Type B pancreatic cell (in vitro differentiated cells): Measurements from ENCODE around the gene SMPX. TPM values are rescaled to one million over a fixed set of nuclear protein-coding genes. Genes with fewer than 3 reads are reported as not detected.

ENCODE experiments used
- DNase-seq: peaks from one replicate; pipeline ENCODE4 v3.0.0; 2021; ENCODE audit warnings: mixed read lengths; ENCODE audit not compliant: unreplicated experiment; ENCODE audit errors: extremely low spot score
- H3K27ac Mint-ChIP-seq: 2 replicates; pipeline ENCODE4 v1.8.0; 2021; ENCODE audit warnings: mild to moderate bottlenecking, mixed read lengths
- H3K27me3 Mint-ChIP-seq: 2 replicates; pipeline ENCODE4 v1.8.0; 2021; ENCODE audit warnings: mixed read lengths
- H3K36me3 Mint-ChIP-seq: 2 replicates; pipeline ENCODE4 v1.8.0; 2021; ENCODE audit warnings: mixed read lengths
- H3K4me1 Mint-ChIP-seq: one replicate; pipeline ENCODE4 v1.8.0; 2021; ENCODE audit warnings: mixed read lengths; ENCODE audit not compliant: unreplicated experiment
- H3K4me3 Mint-ChIP-seq: 2 replicates; pipeline ENCODE4 v1.8.0; 2021; ENCODE audit warnings: mild to moderate bottlenecking, mixed read lengths
- H3K9me3 Mint-ChIP-seq: 2 replicates; pipeline ENCODE4 v1.8.0; 2021; ENCODE audit warnings: mixed read lengths
- CTCF ChIP-seq: fragments of 200-600 bp; sonication (generic); conservative IDR thresholded peaks from 2 replicates; pipeline ENCODE4 v1.5.0; 2021; ENCODE audit warnings: antibody characterized with exemption, mild to moderate bottlenecking
- long read RNA-seq: library from polyadenylated mRNA; unstranded; transcript quantifications from one replicate; pipeline ENCODE4 v2.0.0, GENCODE V29; 2020
- total RNA-seq: library from RNA; stranded (reverse); gene quantifications from 2 replicates; pipeline ENCODE4 v1.2.1, GENCODE V29; 2021; ENCODE audit warnings: low replicate concordance

Gene SMPX
- total RNA-seq: 0.95 and 2.8 TPM in 2 replicates
- long read RNA-seq, partial matches to known transcripts: 0 of 2 reads
- long read RNA-seq, other reads (novel, unspliced or antisense): 2 of 2 reads

- Mint-ChIP-seq H3K36me3 (no peaks in the 10 kb centered on the region), H3K27ac (peak within 1 kb of the TSS; percentile 15), H3K27me3 (no peaks in the 10 kb centered on the region), H3K4me1 (peaks cover 5% of the 10 kb centered on the region), H3K4me3 (no peak within 1 kb of the TSS), H3K9me3 (no peaks in the 10 kb centered on the region)
- DNase-seq: no peak
- no peak for TF ChIP-seq CTCF
Observed at GRCh38 chrX:21757960-21758359, at the start of gene SMPX. TSS of gene SMPX (minus strand) at chrX:21758116. CDS start at chrX:21754290, 3,826 bp downstream.

- H3K4me1 Mint-ChIP-seq: no peaks in the 10 kb centered on the region
- H3K36me3 Mint-ChIP-seq: no peaks in the 10 kb centered on the region
- H3K27me3 Mint-ChIP-seq: no peaks in the 10 kb centered on the region
- no peak for TF ChIP-seq CTCF
- no peak overlapping the region for H3K27ac Mint-ChIP-seq
- H3K9me3 Mint-ChIP-seq: no peaks in the 10 kb centered on the region
- DNase-seq: no peak
- no peak overlapping the region for H3K4me3 Mint-ChIP-seq
Observed at GRCh38 chrX:21806691-21807090, 48.8 kb upstream of the SMPX start.

- Mint-ChIP-seq H3K27ac (no peak overlapping the region), H3K9me3 (no peaks in the 10 kb centered on the region), H3K4me3 (no peak overlapping the region), H3K4me1 (peaks cover 7% of the 10 kb centered on the region), H3K27me3 (no peaks in the 10 kb centered on the region), H3K36me3 (no peaks in the 10 kb centered on the region)
- no peak for DNase-seq
- no peak for TF ChIP-seq CTCF
Observed at GRCh38 chrX:21802839-21803238, 44.9 kb upstream of the SMPX start.

- peaks cover 7% of the 10 kb centered on the region for H3K4me1 Mint-ChIP-seq
- H3K27ac Mint-ChIP-seq: no peak overlapping the region
- no peaks in the 10 kb centered on the region for H3K36me3 Mint-ChIP-seq
- TF ChIP-seq CTCF: no peak
- H3K9me3 Mint-ChIP-seq: no peaks in the 10 kb centered on the region
- no peak for DNase-seq
- no peak overlapping the region for H3K4me3 Mint-ChIP-seq
- no peaks in the 10 kb centered on the region for H3K27me3 Mint-ChIP-seq
Observed at GRCh38 chrX:21802054-21802670, 44.2 kb upstream of the SMPX start.

GRCh38 chrX:21800344-21800770, 42.4 kb upstream of the SMPX start:
- no peaks in the 10 kb centered on the region for H3K9me3 Mint-ChIP-seq
- no peak for DNase-seq
- H3K4me1 Mint-ChIP-seq: peaks cover 7% of the 10 kb centered on the region
- no peak for TF ChIP-seq CTCF
- H3K4me3 Mint-ChIP-seq: no peak overlapping the region
- H3K27ac Mint-ChIP-seq: no peak overlapping the region
- no peaks in the 10 kb centered on the region for H3K36me3 Mint-ChIP-seq
- H3K27me3 Mint-ChIP-seq: no peaks in the 10 kb centered on the region
